Activated CD8-positive, alpha-beta T cell treated with anti-CD3 and anti-CD28 coated beads, Interleukin-2, amount 10 ng/mL, durations not matched to agents 7 days and 5 days (primary cell): ENCODE data around the gene PIGC. TPM values are rescaled to one million over a fixed set of nuclear protein-coding genes. Genes with fewer than 3 reads are reported as not detected.
"Not testable (repeated sequence)": the region's sequence is repeated elsewhere in the genome, so short reads cannot be mapped to it uniquely, and the experiment has no call there.

Experiments used
- ATAC-seq: fragments of 150-1000 bp; cut with Tn5 transposase; one replicate; pipeline ENCODE4 v1.10.0; 2021; ENCODE audit warnings: moderate library complexity
- CTCF ChIA-PET: fragments of 350-600 bp; sonication (Branson Sonifier 250); formaldehyde crosslinking; loops from one replicate; lab custom pipeline; 2021; ENCODE audit warnings: antibody characterized with exemption; lab: Charles Lee
- POLR2A ChIA-PET: fragments of 350-600 bp; sonication (Branson Sonifier 250); formaldehyde crosslinking; loops from one replicate; lab custom pipeline; 2021; ENCODE audit warnings: antibody characterized with exemption; lab: Charles Lee
- DNase-seq: peaks from one replicate; pipeline ENCODE4 v3.0.0-alpha.2; 2020
- H3K27ac Mint-ChIP-seq: one replicate; pipeline ENCODE4 v1.8.0; 2021; ENCODE audit warnings: mild to moderate bottlenecking, mixed read lengths
- H3K27me3 Mint-ChIP-seq: one replicate; pipeline ENCODE4 v1.8.0; 2021; ENCODE audit warnings: low read depth, mixed read lengths
- H3K36me3 Mint-ChIP-seq: one replicate; pipeline ENCODE4 v1.8.0; 2021; ENCODE audit warnings: low read depth, mixed read lengths
- H3K4me1 Mint-ChIP-seq: one replicate; pipeline ENCODE4 v1.8.0; 2021; ENCODE audit warnings: low read depth, mixed read lengths
- H3K4me3 Mint-ChIP-seq: one replicate; pipeline ENCODE4 v1.8.0; 2021; ENCODE audit warnings: mild to moderate bottlenecking, mixed read lengths
- H3K9me3 Mint-ChIP-seq: one replicate; pipeline ENCODE4 v1.8.0; 2022; ENCODE audit warnings: mixed read lengths; ENCODE audit not compliant: insufficient read depth
- total RNA-seq, 2 experiments: library from RNA; stranded (reverse); gene quantifications; one replicate each; pipeline ENCODE4 v1.2.3, GENCODE V29; 2021

Gene PIGC
- total RNA-seq, 2 experiments from 2014 or later: 25.4 to 27.0 TPM

GRCh38 chr1:172449585-172450523, 6.0 kb upstream of the PIGC start:
- ChIA-PET POLR2A (no interaction called here), CTCF (interaction anchor here (0.6 to 4.6 kb wide), 17 partner anchors 9 to 709 kb away, joined by 3 to 27 read pairs (median 4); partner anchors contain the start of genes SUCO and VAMP4)
- ATAC-seq (peak; percentile 92), DNase-seq (peak; percentile 60)
- H3K36me3 Mint-ChIP-seq: no peaks in the 10 kb centered on the region
- no peak overlapping the region for H3K4me3 Mint-ChIP-seq
- no peaks in the 10 kb centered on the region for H3K27me3 Mint-ChIP-seq
- no peaks in the 10 kb centered on the region for H3K9me3 Mint-ChIP-seq
- H3K4me1 Mint-ChIP-seq: peaks cover 25% of the 10 kb centered on the region
- H3K27ac Mint-ChIP-seq: no peak overlapping the region

- no peaks in the 10 kb centered on the region for H3K27me3 Mint-ChIP-seq
- H3K9me3 Mint-ChIP-seq: no peaks in the 10 kb centered on the region
- ChIA-PET CTCF (interaction anchor here (0.9 to 4.6 kb wide), 7 partner anchors 9 to 708 kb away, joined by 3 to 27 read pairs (median 4); partner anchors contain the start of gene VAMP4), POLR2A (no interaction called here)
- H3K4me1 Mint-ChIP-seq: peaks cover 31% of the 10 kb centered on the region
- no peaks in the 10 kb centered on the region for H3K36me3 Mint-ChIP-seq
- no peak overlapping the region for H3K27ac Mint-ChIP-seq
- DNase-seq (no peak), ATAC-seq (no peak)
- H3K4me3 Mint-ChIP-seq: no peak overlapping the region
Observed at GRCh38 chr1:172448995-172449584, 5.2 kb upstream of the PIGC start.

- POLR2A ChIA-PET: no interaction called here
Observed at GRCh38 chr1:172447641-172448040, 3.8 kb upstream of the PIGC start.

GRCh38 chr1:172446547-172446946, 2.7 kb upstream of the PIGC start:
- no peak overlapping the region for H3K4me3 Mint-ChIP-seq
- no peak overlapping the region for H3K27ac Mint-ChIP-seq
- no peaks in the 10 kb centered on the region for H3K27me3 Mint-ChIP-seq
- no peak for ATAC-seq
- H3K36me3 Mint-ChIP-seq: peaks cover 12% of the 10 kb centered on the region
- CTCF ChIA-PET: interaction anchor here (1.0 to 1.3 kb wide), 4 partner anchors 86 to 444 kb away, joined by 3 to 4 read pairs (median 3); no protein-coding TSS in a partner anchor
- POLR2A ChIA-PET: no interaction called here
- H3K9me3 Mint-ChIP-seq: no peaks in the 10 kb centered on the region
- no peak for DNase-seq
- H3K4me1 Mint-ChIP-seq: peaks cover 48% of the 10 kb centered on the region

More at GRCh38 chr1:172447641-172448040, 3.8 kb upstream of the PIGC start:
- H3K36me3 Mint-ChIP-seq: peaks cover under 1% of the 10 kb centered on the region
- CTCF ChIA-PET: no interaction called here
- ATAC-seq: no peak
- peaks cover 37% of the 10 kb centered on the region for H3K4me1 Mint-ChIP-seq
- H3K4me3 Mint-ChIP-seq: no peak overlapping the region
- H3K27ac Mint-ChIP-seq: no peak overlapping the region
- H3K27me3 Mint-ChIP-seq: no peaks in the 10 kb centered on the region
- DNase-seq: no peak
- H3K9me3 Mint-ChIP-seq: no peaks in the 10 kb centered on the region

GRCh38 chr1:172442843-172443565, 865 bp downstream of the PIGC start:
- Mint-ChIP-seq H3K4me3 (peak overlapping the region; percentile 91), H3K27ac (peak overlapping the region; percentile 91), H3K9me3 (no peaks in the 10 kb centered on the region), H3K4me1 (peaks cover 32% of the 10 kb centered on the region), H3K36me3 (peaks cover 34% of the 10 kb centered on the region), H3K27me3 (no peaks in the 10 kb centered on the region)
- DNase-seq (no peak), ATAC-seq (no peak)
- ChIA-PET CTCF (interaction anchor here (0.7 to 7.4 kb wide), 28 partner anchors 10 to 458 kb away, joined by 3 to 107 read pairs (median 3); partner anchors contain the start of gene SUCO), POLR2A (interaction anchor here (0.7 to 1.0 kb wide), 2 partner anchors 30 to 281 kb away, joined by 3 to 4 read pairs; no protein-coding TSS in a partner anchor)

GRCh38 chr1:172442404-172442803, 1.5 kb downstream of the PIGC start:
- no peak for ATAC-seq
- Mint-ChIP-seq H3K4me3 (peak overlapping the region; percentile 23), H3K36me3 (peaks cover 36% of the 10 kb centered on the region), H3K4me1 (peaks cover 32% of the 10 kb centered on the region), H3K9me3 (no peaks in the 10 kb centered on the region), H3K27me3 (no peaks in the 10 kb centered on the region), H3K27ac (no peak overlapping the region)
- CTCF ChIA-PET: interaction anchor here (1.0 to 7.4 kb wide), 9 partner anchors 8 to 457 kb away, joined by 3 to 107 read pairs (median 4); no protein-coding TSS in a partner anchor
- POLR2A ChIA-PET: no interaction called here
- DNase-seq: no peak

GRCh38 chr1:172437183-172437582, 6.7 kb downstream of the PIGC start:
- H3K36me3 Mint-ChIP-seq: peaks cover 44% of the 10 kb centered on the region

GRCh38 chr1:172431721-172432192, 12.1 kb downstream of the PIGC start:
- CTCF ChIA-PET: interaction anchor here (0.6 to 7.8 kb wide), 7 partner anchors 10 to 429 kb away, joined by 3 to 107 read pairs (median 5); partner anchors contain the start of genes FASLG and PIGC
- no peaks in the 10 kb centered on the region for H3K9me3 Mint-ChIP-seq
- no peak overlapping the region for H3K4me3 Mint-ChIP-seq
- peaks cover 7% of the 10 kb centered on the region for H3K36me3 Mint-ChIP-seq
- peak overlapping the region; percentile 41 for H3K27ac Mint-ChIP-seq
- POLR2A ChIA-PET: interaction anchor here (0.7 kb wide), 1 partner anchor 101 kb away, joined by 3 read pairs; no protein-coding TSS in a partner anchor
- H3K27me3 Mint-ChIP-seq: no peaks in the 10 kb centered on the region
- ATAC-seq (no peak), DNase-seq (no peak)
- peaks cover 35% of the 10 kb centered on the region for H3K4me1 Mint-ChIP-seq

More at GRCh38 chr1:172437183-172437582, 6.7 kb downstream of the PIGC start:
- H3K9me3 Mint-ChIP-seq, DNase-seq, H3K27me3 Mint-ChIP-seq, POLR2A ChIA-PET, ATAC-seq, H3K27ac Mint-ChIP-seq, H3K4me3 Mint-ChIP-seq: not testable (repeated sequence)
- H3K4me1 Mint-ChIP-seq: peaks cover 23% of the 10 kb centered on the region
- CTCF ChIA-PET: interaction anchor here (1.5 kb wide), 1 partner anchor 435 kb away, joined by 3 read pairs; no protein-coding TSS in a partner anchor

GRCh38 chr1:172431204-172431603, 12.7 kb downstream of the PIGC start:
- no peak for DNase-seq

GRCh38 chr1:172430128-172430454, 13.8 kb downstream of the PIGC start:
- DNase-seq: no peak
- Mint-ChIP-seq H3K4me3 (no peak overlapping the region), H3K9me3 (no peaks in the 10 kb centered on the region), H3K36me3 (no peaks in the 10 kb centered on the region), H3K4me1 (peaks cover 35% of the 10 kb centered on the region), H3K27ac (no peak overlapping the region), H3K27me3 (no peaks in the 10 kb centered on the region)
- POLR2A ChIA-PET: no interaction called here
- no peak for ATAC-seq
- CTCF ChIA-PET: interaction anchor here (0.5 to 7.8 kb wide), 26 partner anchors 9 to 772 kb away, joined by 3 to 107 read pairs (median 4); partner anchors contain the start of gene PIGC

More at GRCh38 chr1:172431204-172431603, 12.7 kb downstream of the PIGC start:
- Mint-ChIP-seq H3K36me3 (peaks cover 7% of the 10 kb centered on the region), H3K27ac (peak overlapping the region; percentile 41), H3K4me3 (no peak overlapping the region), H3K4me1 (peaks cover 35% of the 10 kb centered on the region), H3K9me3 (no peaks in the 10 kb centered on the region), H3K27me3 (no peaks in the 10 kb centered on the region)
- ChIA-PET CTCF (interaction anchor here (1.1 to 7.8 kb wide), 5 partner anchors 11 to 429 kb away, joined by 3 to 107 read pairs (median 7); partner anchors contain the start of genes FASLG and PIGC), POLR2A (no interaction called here)
- ATAC-seq: no peak
